Measurements from ENCODE around the gene ADAM15.

ADAM15 gene

DNA sequence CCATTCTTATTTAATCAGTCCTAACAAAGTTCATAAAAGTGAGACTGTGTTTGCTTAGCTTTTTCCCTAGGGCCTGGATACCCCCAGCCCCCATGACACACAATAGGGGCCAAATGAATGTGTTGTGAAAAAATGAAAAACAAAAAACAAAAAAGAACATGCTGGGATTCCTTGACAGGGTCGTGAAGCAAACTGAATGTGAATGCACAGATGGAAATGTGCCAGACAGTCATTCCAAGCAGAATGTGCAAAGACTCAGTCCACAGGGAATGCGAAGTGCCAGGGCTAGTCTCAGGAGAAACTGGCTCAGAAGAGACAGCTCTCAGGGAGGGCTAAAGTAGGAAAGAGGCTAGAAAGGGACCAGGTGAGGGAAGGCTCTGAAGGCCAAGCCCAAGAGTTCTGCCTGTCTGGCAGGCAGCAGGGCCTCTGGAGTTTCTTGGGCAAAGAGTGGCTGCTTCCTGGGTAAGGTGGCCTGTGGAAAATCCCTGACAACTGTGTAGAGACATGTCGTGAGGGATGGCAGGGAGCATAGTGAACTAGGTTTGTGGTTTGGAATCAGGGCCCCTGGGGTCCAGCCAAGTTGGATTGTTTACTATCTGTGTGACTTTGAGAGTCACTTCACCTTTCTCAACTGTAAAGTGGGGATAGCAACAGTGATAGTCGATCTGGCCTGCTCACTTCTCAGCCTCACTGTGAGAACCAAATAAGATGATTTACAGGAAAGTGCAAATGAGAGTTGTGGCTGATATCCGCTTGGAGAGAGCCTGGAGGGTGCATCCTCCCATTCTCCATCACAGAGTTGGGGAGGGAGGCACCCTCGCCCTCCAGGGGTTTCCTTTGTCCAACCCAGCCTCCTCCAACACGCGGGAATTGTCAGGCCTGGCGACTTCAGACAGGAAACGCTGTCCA is 1.2 kb upstream of the ADAM15 start:
- peak; percentile 69 for DNase-seq (ENCODE audit: low read depth)

GRCh38 chr1:155051342-155051776 is 243 bp downstream of the ADAM15 start:
- no peak for DNase-seq (ENCODE audit: low read depth)

- DNase-seq (ENCODE audit: low read depth): peak; percentile 55
Measured at GRCh38 chr1:155051777-155052398, 772 bp downstream of the ADAM15 start.

GRCh38 chr1:155052439-155053395 is 1.6 kb downstream of the ADAM15 start:
- peak; percentile 47 for DNase-seq (ENCODE audit: low read depth)

DNA sequence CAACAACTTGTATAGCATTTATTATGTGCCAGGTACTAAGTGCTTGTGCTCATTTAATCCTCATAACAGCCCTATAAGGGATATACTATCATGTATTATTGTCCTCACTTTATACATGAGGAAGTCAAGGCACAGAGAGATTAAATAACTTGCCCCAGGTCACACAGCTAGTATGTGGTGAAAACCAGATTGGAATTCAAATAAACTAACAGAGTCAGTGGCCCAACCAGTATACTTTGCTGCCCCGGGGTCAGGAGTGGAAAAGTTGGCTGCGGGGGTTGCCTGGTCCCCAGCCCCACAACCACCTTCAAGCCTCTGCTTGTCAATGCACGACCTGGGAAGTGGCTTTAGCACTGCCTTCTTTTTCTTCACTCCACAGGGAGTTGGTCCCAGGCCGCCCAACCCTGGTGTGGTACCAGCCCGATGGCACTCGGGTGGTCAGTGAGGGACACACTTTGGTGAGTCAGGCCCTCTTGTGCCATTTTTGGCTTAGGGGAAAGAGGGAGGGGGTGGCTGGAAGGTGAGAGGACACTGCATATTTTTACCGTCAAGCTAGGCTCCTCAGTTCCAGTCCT is 2.5 kb downstream of the ADAM15 start:
- no peak for DNase-seq (ENCODE audit: low read depth)

- no peak for DNase-seq (ENCODE audit: low read depth)
Measured at GRCh38 chr1:155057104-155057503, 6.0 kb downstream of the ADAM15 start.

- no peak for DNase-seq (ENCODE audit: low read depth)
Measured at GRCh38 chr1:155057788-155058211, 6.7 kb downstream of the ADAM15 start.

DNA sequence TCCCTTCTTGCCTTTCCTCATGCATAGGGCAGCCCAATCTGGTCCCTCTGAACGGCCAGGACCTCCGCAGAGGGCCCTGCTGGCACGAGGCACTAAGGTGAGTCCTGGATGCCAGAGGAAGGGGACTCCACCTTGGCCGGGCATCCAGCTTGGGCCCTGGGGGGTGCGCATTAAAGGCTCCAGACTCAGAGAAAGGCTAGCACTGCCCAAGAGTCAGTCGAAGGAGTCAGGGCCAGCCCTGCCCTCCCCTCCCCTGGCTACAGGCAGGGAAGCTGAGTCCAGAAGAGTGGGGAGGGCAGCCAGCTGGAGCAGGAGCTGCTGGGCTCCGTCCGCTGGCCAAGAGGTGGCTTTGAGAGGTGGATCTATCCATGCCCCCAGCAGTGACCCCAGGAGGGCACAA is 9.6 kb downstream of the ADAM15 start:
- no peak for DNase-seq (ENCODE audit: low read depth)

- DNase-seq (ENCODE audit: low read depth): peak; percentile 93
Measured at GRCh38 chr1:155061381-155062150, 10.4 kb downstream of the ADAM15 start.

DNA sequence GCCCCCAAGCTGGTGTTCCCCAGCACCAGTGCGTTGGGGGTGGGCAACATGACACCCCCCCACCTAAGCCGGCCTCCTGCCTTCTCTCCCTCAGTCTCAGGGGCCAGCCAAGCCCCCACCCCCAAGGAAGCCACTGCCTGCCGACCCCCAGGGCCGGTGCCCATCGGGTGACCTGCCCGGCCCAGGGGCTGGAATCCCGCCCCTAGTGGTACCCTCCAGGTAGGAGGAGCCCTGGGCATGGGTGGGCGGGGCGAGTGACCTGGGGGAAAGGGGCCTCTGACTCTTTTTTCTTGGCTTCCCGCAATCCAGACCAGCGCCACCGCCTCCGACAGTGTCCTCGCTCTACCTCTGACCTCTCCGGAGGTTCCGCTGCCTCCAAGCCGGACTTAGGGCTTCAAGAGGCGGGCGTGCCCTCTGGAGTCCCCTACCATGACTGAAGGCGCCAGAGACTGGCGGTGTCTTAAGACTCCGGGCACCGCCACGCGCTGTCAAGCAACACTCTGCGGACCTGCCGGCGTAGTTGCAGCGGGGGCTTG is 11.1 kb downstream of the ADAM15 start:
- DNase-seq (ENCODE audit: low read depth): no peak

DNA sequence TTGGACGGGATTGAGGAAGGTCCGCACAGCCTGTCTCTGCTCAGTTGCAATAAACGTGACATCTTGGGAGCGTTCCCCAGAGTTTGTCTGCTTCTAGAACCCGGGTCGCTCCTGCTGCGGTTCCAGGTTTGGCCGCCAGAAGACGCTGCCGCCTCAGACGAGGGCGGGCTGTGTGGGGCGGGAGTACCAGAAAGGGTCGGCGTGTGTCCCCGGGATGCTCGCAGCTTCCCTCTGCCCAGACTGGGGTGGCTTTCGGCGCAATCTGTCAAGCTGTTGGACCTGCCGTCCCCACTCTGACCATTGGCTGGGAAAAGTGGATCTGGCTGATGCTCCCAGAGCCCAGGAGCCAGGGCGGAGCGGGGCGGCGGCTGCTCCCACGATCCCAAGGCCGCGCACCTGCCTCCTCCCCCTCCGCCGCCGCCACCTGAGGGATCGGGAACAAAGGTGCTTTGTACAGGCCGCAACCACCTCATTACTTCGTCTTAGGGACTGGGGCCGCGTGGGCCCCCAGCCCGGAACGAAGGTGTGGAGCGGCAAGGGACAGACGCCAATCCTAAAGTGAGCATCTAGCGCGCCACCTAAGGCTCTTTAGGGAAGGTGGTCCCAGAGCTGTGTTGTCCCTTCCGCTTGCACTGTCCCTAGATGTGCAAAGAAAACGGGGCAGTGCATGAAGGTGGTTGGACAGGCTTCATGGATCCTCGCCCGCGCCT is 11.7 kb downstream of the ADAM15 start:
- peak; percentile 65 for DNase-seq (ENCODE audit: low read depth)

- peak; percentile 87 for DNase-seq (ENCODE audit: low read depth)
Measured at GRCh38 chr1:155063550-155064110, 12.5 kb downstream of the ADAM15 start, which contains the start of gene EFNA4. TSS of gene EFNA4 (plus strand) at chr1:155063740. CDS start at chr1:155063824, 84 bp downstream.

DNA sequence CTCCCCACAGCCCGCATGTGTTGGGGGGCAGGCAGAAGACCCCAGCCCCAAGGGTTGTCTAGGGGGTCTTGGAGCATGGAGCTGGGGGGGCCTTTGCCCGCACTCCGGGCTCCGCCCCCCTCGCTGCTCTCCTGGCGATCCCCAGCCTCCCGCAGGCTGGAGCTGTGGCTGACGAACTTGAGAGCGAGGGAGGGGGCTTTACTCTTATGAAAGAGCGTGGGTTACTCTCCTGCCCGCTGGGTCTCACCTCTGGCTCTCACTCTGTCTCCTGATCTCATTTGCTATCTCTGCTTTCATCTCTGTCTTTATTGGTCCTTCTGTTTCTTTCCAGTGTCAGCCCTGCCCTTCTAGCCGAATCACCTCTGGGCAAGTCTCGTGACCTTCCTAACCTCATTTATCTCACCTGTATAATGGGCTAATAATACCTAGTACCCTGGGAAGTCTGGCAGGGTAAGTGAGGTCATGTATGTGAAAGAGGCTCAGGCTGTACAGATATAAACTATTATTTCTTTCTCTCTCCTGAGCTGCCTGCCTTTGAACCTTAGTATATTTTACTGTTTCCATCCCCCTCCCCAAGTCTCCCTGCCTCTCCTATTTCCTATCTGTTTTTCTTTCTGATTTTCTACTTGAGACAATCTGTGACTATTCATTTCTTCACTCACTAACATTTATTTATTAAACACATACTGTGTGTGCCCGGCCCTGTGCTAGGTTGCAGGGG is 13.2 kb downstream of the ADAM15 start:
- peak; percentile 46 for DNase-seq (ENCODE audit: low read depth)

DNA sequence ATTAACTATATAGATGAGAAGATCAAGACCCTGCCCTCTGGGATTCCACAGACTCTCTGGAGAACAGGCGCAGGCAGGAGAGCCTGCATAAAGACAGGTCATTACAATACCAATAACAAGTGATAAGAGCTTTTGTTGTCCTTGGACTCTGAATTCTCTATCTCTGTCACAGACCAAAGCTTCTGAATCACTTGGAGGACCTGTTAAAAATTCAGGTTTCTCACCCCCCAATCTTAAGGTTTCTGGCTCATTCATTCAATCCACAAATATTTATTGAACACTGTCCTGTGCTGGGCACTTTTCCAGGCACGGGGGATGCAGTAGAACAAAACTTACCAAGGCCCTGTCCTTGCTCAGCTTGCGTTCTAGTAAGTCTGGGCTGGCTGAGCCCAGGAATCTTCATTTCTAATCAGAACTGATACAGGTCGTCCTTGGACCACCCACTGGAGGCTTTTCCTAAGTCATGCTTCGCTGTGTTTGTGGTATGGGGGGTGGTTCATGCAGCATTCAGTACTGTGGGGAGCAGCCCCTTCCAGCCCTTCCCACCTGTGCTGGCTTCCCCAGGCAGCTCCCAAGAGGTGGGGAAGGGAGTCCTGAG is 13.8 kb downstream of the ADAM15 start:
- no peak for DNase-seq (ENCODE audit: low read depth)

- DNase-seq (ENCODE audit: low read depth): no peak
Measured at GRCh38 chr1:155066777-155067176, 15.7 kb downstream of the ADAM15 start.

GRCh38 chr1:155068599-155068998 is 17.5 kb downstream of the ADAM15 start:
- DNase-seq (ENCODE audit: low read depth): no peak

DNA sequence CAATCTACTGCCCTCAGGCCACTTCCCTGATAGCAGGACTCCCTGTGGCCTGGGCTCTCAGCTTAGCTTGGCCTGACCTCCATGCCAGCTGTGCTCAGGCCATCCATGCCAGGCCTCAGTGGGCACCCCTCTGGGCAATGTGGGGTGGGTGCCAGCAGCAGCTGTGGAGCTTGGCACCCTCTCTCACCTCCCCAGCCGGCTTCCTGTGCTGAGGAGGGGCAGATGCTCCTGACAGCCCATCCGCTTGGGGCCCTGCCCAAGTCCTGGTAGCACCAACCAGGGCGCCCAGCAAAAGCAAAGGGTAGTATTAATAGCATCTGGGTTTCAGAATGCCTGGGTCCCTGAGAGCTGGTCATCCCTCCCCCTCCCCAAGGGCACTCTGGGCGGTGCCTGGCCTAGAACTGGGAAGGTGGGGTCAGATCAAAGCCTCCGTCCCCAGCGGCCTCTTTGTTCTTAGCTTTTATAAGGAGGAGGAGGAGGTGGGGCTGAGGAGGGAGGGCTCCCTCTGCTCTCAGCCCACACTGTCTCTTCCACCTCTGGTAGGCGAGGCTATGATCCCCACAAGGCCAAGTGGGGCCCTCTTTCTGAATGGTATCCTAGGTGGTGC is 18.5 kb downstream of the ADAM15 start:
- DNase-seq (ENCODE audit: low read depth): no peak

DNA sequence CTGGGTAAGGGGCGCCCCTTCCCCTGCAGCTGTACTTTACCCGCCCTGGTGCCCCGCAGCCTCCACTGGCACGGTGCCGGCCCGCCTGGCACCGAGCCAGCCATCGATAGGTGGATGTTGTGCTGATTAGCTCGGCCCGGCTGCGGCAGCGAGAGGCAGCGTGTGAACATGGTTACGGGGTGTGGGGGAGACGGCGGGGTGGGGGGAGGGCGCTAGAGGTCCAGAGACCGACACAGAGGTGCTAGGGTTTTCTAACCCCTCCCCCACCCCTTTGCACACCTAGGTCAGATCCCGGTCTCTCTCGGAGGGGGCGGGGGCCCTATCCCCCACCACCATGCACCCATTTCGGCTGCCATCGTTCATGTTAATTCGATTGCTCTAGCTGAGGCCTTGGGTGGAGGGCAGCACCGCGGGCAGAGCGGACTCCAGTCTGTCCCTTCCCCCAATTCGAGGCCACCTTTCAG is 19.1 kb downstream of the ADAM15 start:
- DNase-seq (ENCODE audit: low read depth): no peak

Data from ELR (cell line).